Trophoblast cell (in vitro differentiated cells and primary cell): ENCODE results near the gene THEMIS2.

Experiments
- DNase-seq, 2 donors: peaks; one replicate each; pipeline ENCODE4 v3.0.0-alpha.2; 2016
- H2AFZ ChIP-seq: 2 replicates; pipeline ENCODE4 v1.6.1; 2013; ENCODE audit warnings: low read length, moderate library complexity, mild to moderate bottlenecking; ENCODE audit not compliant: insufficient read depth, poor library complexity
- H2AK5ac ChIP-seq: 2 replicates; pipeline ENCODE4 v1.6.1; 2013; ENCODE audit warnings: mild to moderate bottlenecking, low read length
- H2BK120ac ChIP-seq: 2 replicates; pipeline ENCODE4 v1.6.1; 2013; ENCODE audit warnings: low read length, mild to moderate bottlenecking, moderate library complexity; ENCODE audit not compliant: insufficient read depth, poor library complexity
- H2BK12ac ChIP-seq: 2 replicates; pipeline ENCODE4 v1.6.1; 2013; ENCODE audit warnings: mild to moderate bottlenecking, low read length, moderate library complexity
- H2BK5ac ChIP-seq: 2 replicates; pipeline ENCODE4 v1.6.1; 2013; ENCODE audit warnings: low read length, low read depth, moderate library complexity, mild to moderate bottlenecking; ENCODE audit not compliant: poor library complexity
- H3K14ac ChIP-seq: 2 replicates; pipeline ENCODE4 v1.6.1; 2013; ENCODE audit warnings: mild to moderate bottlenecking, low read length
- H3K18ac ChIP-seq: 2 replicates; pipeline ENCODE4 v1.6.1; 2013; ENCODE audit warnings: mild to moderate bottlenecking, low read length
- H3K23ac ChIP-seq: 2 replicates; pipeline ENCODE4 v1.6.1; 2013; ENCODE audit warnings: low read length
- H3K27ac ChIP-seq: 2 replicates; pipeline ENCODE4 v1.5.1; 2013; ENCODE audit warnings: low read depth, mild to moderate bottlenecking, inconsistent platforms, low read length, moderate library complexity
- H3K27me3 ChIP-seq: 2 replicates; pipeline ENCODE4 v1.6.1; 2013; ENCODE audit warnings: inconsistent platforms, mild to moderate bottlenecking, low read length, moderate library complexity; ENCODE audit not compliant: insufficient read depth
- H3K36me3 ChIP-seq, 2 experiments: 1 replicate in 1 of 2; 2 replicates in 1 of 2; pipeline ENCODE4 v1.6.1; 2013; ENCODE audit warnings: low read length in 2 of 2, mild to moderate bottlenecking in 2 of 2, moderate library complexity in 1 of 2; ENCODE audit not compliant: insufficient read depth in 2 of 2, control insufficient read depth in 1 of 2
- H3K4ac ChIP-seq: 2 replicates; pipeline ENCODE4 v1.6.1; 2013; ENCODE audit warnings: low read depth, mild to moderate bottlenecking, low read length, moderate library complexity
- H3K4me1 ChIP-seq, 2 experiments: 1 replicate in 1 of 2; 2 replicates in 1 of 2; pipeline ENCODE4 v1.6.1; 2013; ENCODE audit warnings: low read length in 2 of 2, mild to moderate bottlenecking in 2 of 2, moderate library complexity in 1 of 2; ENCODE audit not compliant: insufficient read depth in 2 of 2, control insufficient read depth in 1 of 2
- H3K4me2 ChIP-seq: 2 replicates; pipeline ENCODE4 v1.6.1; 2013; ENCODE audit warnings: inconsistent platforms, mild to moderate bottlenecking, low read length, moderate library complexity
- H3K4me3 ChIP-seq: 2 replicates; pipeline ENCODE4 v1.5.1; 2013; ENCODE audit warnings: mild to moderate bottlenecking, low read depth, low read length, inconsistent platforms
- H3K79me1 ChIP-seq: one replicate; pipeline ENCODE4 v1.6.1; 2013; ENCODE audit warnings: low read length
- H3K79me2 ChIP-seq: 2 replicates; pipeline ENCODE4 v1.6.1; 2013; ENCODE audit warnings: low read length, mild to moderate bottlenecking; ENCODE audit not compliant: control insufficient read depth, insufficient read depth, poor library complexity
- H3K9ac ChIP-seq: 2 replicates; pipeline ENCODE4 v1.6.1; 2013; ENCODE audit warnings: mild to moderate bottlenecking, low read length
- H3K9me3 ChIP-seq: 2 replicates; pipeline ENCODE4 v1.6.1; 2013; ENCODE audit warnings: low read depth, mild to moderate bottlenecking, control low read depth, inconsistent platforms, low read length; ENCODE audit not compliant: insufficient read depth
- H4K12ac ChIP-seq: 2 replicates; pipeline ENCODE4 v1.6.1; 2013; ENCODE audit warnings: low read depth, mild to moderate bottlenecking, low read length, moderate library complexity
- H4K8ac ChIP-seq: 2 replicates; pipeline ENCODE4 v1.6.1; 2013; ENCODE audit warnings: low read depth, mild to moderate bottlenecking, low read length, moderate library complexity
- H4K91ac ChIP-seq: one replicate; pipeline ENCODE4 v1.6.1; 2013; ENCODE audit warnings: low read depth, mild to moderate bottlenecking, low read length, moderate library complexity
- WGBS: extraction: QIAGEN DNeasy Blood & Tissue Kit; methylation state at CpG from one replicate; pipeline ENCODE4 v1.1.7; 2013; ENCODE audit warnings: missing lambda C conversion rate; ENCODE audit not compliant: insufficient read length, insufficient coverage; ENCODE audit errors: extremely low coverage; 5-methylcytosine and 5-hydroxymethylcytosine counted together

Gene THEMIS2

GRCh38 chr1:27928216-27928954, 56.0 kb downstream of the THEMIS2 start:
- Histone ChIP-seq H3K4ac (no peak overlapping the region), H3K4me3 (no peak overlapping the region), H3K27ac (no peak overlapping the region), H3K79me1 (no peaks in the 10 kb centered on the region), H2AK5ac (no peak overlapping the region), H3K27me3 (no peaks in the 10 kb centered on the region), H3K9me3 (no peaks in the 10 kb centered on the region), H4K8ac (no peak overlapping the region), H2BK5ac (no peak overlapping the region), H3K36me3 (no peaks in the 10 kb centered on the region), H2BK12ac (no peak overlapping the region), H2AFZ (no peak overlapping the region), H3K18ac (no peak overlapping the region), H3K79me2 (no peaks in the 10 kb centered on the region), H3K4me1 (no peaks in the 10 kb centered on the region), H3K9ac (no peak overlapping the region), H4K12ac (no peak overlapping the region), H2BK120ac (no peak overlapping the region), H3K14ac (no peak overlapping the region), H3K23ac (no peak overlapping the region), H3K4me2 (no peak overlapping the region), H4K91ac (no peak overlapping the region)
- WGBS: no CpG with 5 or more reads among the region's 5 CpGs
- no peak for DNase-seq

DNA sequence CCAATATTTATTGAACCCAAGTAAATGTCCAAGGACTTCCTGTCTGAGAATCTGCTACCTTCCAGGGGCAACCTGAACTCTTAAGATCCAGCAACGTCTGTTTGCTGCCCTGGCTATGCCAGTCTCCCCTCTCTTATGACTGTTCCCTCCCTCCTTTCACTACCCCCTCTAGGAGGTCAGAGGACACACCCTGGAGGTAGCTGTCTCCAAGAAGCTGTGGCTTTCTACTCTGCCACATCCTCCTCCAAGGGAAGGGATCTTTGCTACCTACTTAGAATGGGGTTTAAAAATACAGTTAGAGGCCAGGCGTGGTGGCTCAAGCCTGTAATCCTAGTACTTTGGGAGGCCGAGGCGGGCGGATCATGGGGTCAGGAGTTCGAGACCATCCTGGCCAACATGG, 58.8 kb downstream of the THEMIS2 start:
- no peak overlapping the region for H3K4me3 ChIP-seq
- no peak overlapping the region for H2BK12ac ChIP-seq
- peaks cover 4% of the 10 kb centered on the region for H3K79me1 ChIP-seq
- H3K9me3 ChIP-seq: no peaks in the 10 kb centered on the region
- no peak overlapping the region for H3K18ac ChIP-seq
- no peak overlapping the region for H2AFZ ChIP-seq
- H2BK5ac ChIP-seq: no peak overlapping the region
- no CpG with 5 or more reads among the region's 6 CpGs for WGBS
- no peak overlapping the region for H3K4ac ChIP-seq
- H4K91ac ChIP-seq: no peak overlapping the region
- no peak overlapping the region for H3K9ac ChIP-seq
- H3K27ac ChIP-seq: no peak overlapping the region
- peaks cover 5 to 9% of the 10 kb centered on the region in 2 experiments for H3K4me1 ChIP-seq
- no peak overlapping the region for H4K12ac ChIP-seq
- H3K27me3 ChIP-seq: no peaks in the 10 kb centered on the region
- no peak overlapping the region for H2BK120ac ChIP-seq
- no peak overlapping the region for H3K23ac ChIP-seq
- no peaks in the 10 kb centered on the region for H3K36me3 ChIP-seq
- no peak overlapping the region for H4K8ac ChIP-seq
- no peak overlapping the region for H3K4me2 ChIP-seq
- no peaks in the 10 kb centered on the region for H3K79me2 ChIP-seq
- DNase-seq: no peak
- no peak overlapping the region for H2AK5ac ChIP-seq
- H3K14ac ChIP-seq: no peak overlapping the region

DNA sequence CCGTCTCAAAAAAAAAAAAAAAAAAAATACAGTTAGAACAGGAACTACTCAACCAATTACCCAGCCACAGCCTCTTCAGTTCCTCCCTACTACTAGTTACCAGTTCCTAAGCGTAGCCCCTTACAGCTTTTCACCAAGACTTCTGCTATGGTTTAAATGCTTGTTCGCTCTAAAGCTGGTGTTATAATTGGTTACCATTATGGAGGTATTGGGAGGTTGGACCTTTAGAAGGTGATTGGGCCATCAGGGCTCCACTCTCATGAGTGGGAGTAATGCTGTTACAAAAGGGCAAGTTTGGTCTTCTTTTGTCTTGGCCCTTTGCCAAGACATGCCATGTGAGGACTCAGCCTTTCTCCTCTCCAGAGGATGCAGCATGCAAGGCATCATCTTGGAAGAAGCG, 59.4 kb downstream of the THEMIS2 start:
- H3K36me3 ChIP-seq: no peaks in the 10 kb centered on the region
- H2AFZ ChIP-seq: no peak overlapping the region
- H3K4ac ChIP-seq: no peak overlapping the region

DNA sequence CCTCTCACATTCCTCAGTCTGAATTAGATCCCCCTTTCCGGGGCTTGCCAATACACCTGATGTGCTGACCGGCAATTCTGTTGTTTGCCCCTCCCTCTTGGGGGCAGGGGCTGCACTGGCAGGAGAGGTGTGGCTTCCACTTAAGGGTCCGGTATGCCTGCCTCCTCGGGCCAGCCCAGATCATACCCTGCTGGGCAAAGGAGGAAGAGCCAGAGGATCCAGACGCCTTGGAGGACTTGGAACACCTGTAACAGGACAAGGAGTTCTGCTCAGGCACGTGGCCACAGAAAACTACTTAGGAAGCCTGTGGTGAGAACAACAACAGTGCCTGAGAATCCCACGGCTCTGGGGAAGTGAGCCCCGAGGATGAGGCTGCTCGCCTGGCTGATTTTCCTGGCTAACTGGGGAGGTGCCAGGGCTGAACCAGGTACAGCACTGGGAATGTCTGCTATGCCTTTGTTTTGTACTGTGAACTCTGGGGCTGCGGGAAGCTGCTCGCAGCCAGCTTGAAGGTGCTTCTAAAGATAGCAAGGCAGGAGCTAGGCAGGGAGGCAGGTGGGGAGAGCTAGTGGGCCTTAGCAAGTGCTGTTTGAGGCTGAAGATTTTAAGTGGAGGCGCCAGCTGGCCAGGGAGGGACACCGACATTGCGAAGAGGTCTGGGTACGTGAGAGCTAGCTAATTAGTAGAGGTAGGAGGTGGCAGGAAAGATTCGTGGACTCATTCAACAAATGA, 62.6 kb downstream of the THEMIS2 start, which contains the start of gene SMPDL3B:
TSS of gene SMPDL3B (plus strand) at position 183 of the 732 bp plus-strand sequence. CDS start at position 367, 184 bp downstream.
- Histone ChIP-seq H3K18ac (peak within 1 kb of the TSS; percentile 30), H3K27me3 (no peaks in the 10 kb centered on the region)
- WGBS: no CpG with 5 or more reads among the region's 16 CpGs

More for the DNA sequence above, 59.4 kb downstream of the THEMIS2 start:
- H2AK5ac ChIP-seq: no peak overlapping the region
- no peak overlapping the region for H4K8ac ChIP-seq
- H3K9me3 ChIP-seq: no peaks in the 10 kb centered on the region
- H3K79me1 ChIP-seq: peaks cover 4% of the 10 kb centered on the region
- H3K27me3 ChIP-seq: no peaks in the 10 kb centered on the region
- no peak overlapping the region for H3K4me3 ChIP-seq
- DNase-seq: no peak
- no peak overlapping the region for H3K14ac ChIP-seq
- no peak overlapping the region for H3K27ac ChIP-seq
- no peak overlapping the region for H4K12ac ChIP-seq
- no CpG with 5 or more reads among the region's 4 CpGs for WGBS
- no peak overlapping the region for H4K91ac ChIP-seq
- peaks cover 5 to 9% of the 10 kb centered on the region in 2 experiments for H3K4me1 ChIP-seq
- no peak overlapping the region for H3K4me2 ChIP-seq
- H3K18ac ChIP-seq: no peak overlapping the region
- no peak overlapping the region for H2BK120ac ChIP-seq
- no peak overlapping the region for H3K23ac ChIP-seq
- H2BK5ac ChIP-seq: no peak overlapping the region
- H3K9ac ChIP-seq: no peak overlapping the region
- H2BK12ac ChIP-seq: no peak overlapping the region
- H3K79me2 ChIP-seq: no peaks in the 10 kb centered on the region

More for the DNA sequence above, 62.6 kb downstream of the THEMIS2 start, which contains the start of gene SMPDL3B:
- Histone ChIP-seq H3K4me2 (peak within 1 kb of the TSS; percentile 60), H2BK12ac (peak within 1 kb of the TSS; percentile 20), H3K9ac (no peak within 1 kb of the TSS), H4K91ac (peak within 1 kb of the TSS; percentile 32), H3K79me2 (no peaks in the 10 kb centered on the region), H2AK5ac (no peak within 1 kb of the TSS), H2BK120ac (peak within 1 kb of the TSS; percentile 10), H3K4me1 (peaks cover 5 to 9% of the 10 kb centered on the region in 2 experiments), H3K79me1 (peaks cover 5% of the 10 kb centered on the region), H3K23ac (no peak within 1 kb of the TSS), H3K9me3 (no peaks in the 10 kb centered on the region), H3K14ac (peak within 1 kb of the TSS; percentile 69), H2AFZ (peak within 1 kb of the TSS; percentile 67), H3K36me3 (no peaks in the 10 kb centered on the region), H2BK5ac (peak within 1 kb of the TSS; percentile 23), H3K27ac (no peak within 1 kb of the TSS), H4K8ac (peak within 1 kb of the TSS; percentile 67), H3K4ac (no peak within 1 kb of the TSS), H3K4me3 (no peak within 1 kb of the TSS), H4K12ac (peak within 1 kb of the TSS; percentile 59)
- DNase-seq: peak in 1 of 2 donors; percentile 29
